ENCODE results near the gene SLC43A3.

Gene SLC43A3

GRCh38 chr11:57376095-57377090 lies 50.5 kb downstream of the SLC43A3 start:
- no peak for DNase-seq (ENCODE audit: low read depth, low spot score)
- in situ Hi-C loops (cut with HindIII; ENCODE audit: low sequenced_read_pairs): no loop called here
- H3K4me3 ChIP-seq (ENCODE audit: low read depth, low read length): no peak overlapping the region
- TF ChIP-seq, protein P1, sequence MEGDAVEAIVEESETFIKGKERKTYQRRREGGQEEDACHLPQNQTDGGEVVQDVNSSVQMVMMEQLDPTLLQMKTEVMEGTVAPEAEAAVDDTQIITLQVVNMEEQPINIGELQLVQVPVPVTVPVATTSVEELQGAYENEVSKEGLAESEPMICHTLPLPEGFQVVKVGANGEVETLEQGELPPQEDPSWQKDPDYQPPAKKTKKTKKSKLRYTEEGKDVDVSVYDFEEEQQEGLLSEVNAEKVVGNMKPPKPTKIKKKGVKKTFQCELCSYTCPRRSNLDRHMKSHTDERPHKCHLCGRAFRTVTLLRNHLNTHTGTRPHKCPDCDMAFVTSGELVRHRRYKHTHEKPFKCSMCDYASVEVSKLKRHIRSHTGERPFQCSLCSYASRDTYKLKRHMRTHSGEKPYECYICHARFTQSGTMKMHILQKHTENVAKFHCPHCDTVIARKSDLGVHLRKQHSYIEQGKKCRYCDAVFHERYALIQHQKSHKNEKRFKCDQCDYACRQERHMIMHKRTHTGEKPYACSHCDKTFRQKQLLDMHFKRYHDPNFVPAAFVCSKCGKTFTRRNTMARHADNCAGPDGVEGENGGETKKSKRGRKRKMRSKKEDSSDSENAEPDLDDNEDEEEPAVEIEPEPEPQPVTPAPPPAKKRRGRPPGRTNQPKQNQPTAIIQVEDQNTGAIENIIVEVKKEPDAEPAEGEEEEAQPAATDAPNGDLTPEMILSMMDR (IDR thresholded peaks at IDR 0.05; ENCODE audit: low read depth, low read length): no peak

GRCh38 chr11:57375490-57375889 lies 51.4 kb downstream of the SLC43A3 start:
- no peak for DNase-seq (ENCODE audit: low read depth, low spot score)
- no peak overlapping the region for H3K4me3 ChIP-seq (ENCODE audit: low read depth, low read length)
- TF ChIP-seq, protein P1 (IDR thresholded peaks at IDR 0.05; ENCODE audit: low read depth, low read length): no peak
- in situ Hi-C loops (cut with HindIII; ENCODE audit: low sequenced_read_pairs): no loop called here

DNA sequence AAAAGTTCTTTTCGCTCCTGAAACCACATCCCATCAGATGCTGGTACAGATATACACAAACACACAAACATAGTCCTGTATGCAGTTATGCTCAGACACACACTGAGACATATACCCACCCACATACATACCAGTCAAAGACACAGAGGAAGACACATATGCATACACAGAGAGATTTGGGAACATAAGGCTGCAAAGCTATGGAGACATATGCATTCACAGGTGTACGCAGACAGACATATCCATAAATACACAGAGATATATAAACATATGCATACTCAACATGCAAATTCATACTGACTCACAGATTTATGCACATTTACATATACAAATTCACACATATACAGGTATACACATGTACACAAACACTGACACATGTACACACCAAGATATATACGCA lies 52.0 kb downstream of the SLC43A3 start:
- in situ Hi-C loops (cut with HindIII; ENCODE audit: low sequenced_read_pairs): no loop called here
- TF ChIP-seq, protein P1 (IDR thresholded peaks at IDR 0.05; ENCODE audit: low read depth, low read length): no peak
- DNase-seq (ENCODE audit: low read depth, low spot score): no peak
- H3K4me3 ChIP-seq (ENCODE audit: low read depth, low read length): no peak overlapping the region

- no peak for DNase-seq (ENCODE audit: low read depth, low spot score)
- no peak overlapping the region for H3K4me3 ChIP-seq (ENCODE audit: low read depth, low read length)
- TF ChIP-seq, protein P1 (IDR thresholded peaks at IDR 0.05; ENCODE audit: low read depth, low read length): no peak
- in situ Hi-C loops (cut with HindIII; ENCODE audit: low sequenced_read_pairs): no loop called here
Observed at GRCh38 chr11:57373146-57373545, 53.8 kb downstream of the SLC43A3 start.

GRCh38 chr11:57370941-57371340 lies 56.0 kb downstream of the SLC43A3 start:
- no peak for DNase-seq (ENCODE audit: low read depth, low spot score)
- TF ChIP-seq, protein P1 (IDR thresholded peaks at IDR 0.05; ENCODE audit: low read depth, low read length): no peak
- in situ Hi-C loops (cut with HindIII; ENCODE audit: low sequenced_read_pairs): no loop called here
- no peak overlapping the region for H3K4me3 ChIP-seq (ENCODE audit: low read depth, low read length)

DNA sequence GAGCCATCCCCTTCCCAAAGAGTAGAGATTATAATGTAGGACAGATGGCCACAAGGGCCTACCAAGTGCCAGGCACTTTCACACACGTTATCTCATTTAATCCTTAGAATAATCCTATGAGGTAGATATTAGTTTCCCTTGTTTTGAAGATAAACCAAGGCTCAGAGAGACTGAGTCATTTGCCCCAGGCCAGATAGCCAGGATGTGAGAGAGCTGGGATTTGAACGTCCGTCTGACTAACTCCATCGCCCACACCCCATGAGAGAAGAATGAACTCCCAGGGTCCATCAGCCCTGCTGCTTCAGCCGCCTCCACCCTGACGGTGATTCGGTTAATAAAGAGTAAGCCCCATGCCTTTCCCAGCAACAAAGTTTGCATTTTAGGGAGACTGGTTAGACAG lies 56.7 kb downstream of the SLC43A3 start:
- TF ChIP-seq, protein P1 (IDR thresholded peaks at IDR 0.05; ENCODE audit: low read depth, low read length): no peak
- DNase-seq (ENCODE audit: low read depth, low spot score): no peak

More for the DNA sequence above, 56.7 kb downstream of the SLC43A3 start:
- H3K4me3 ChIP-seq (ENCODE audit: low read depth, low read length): no peak overlapping the region
- in situ Hi-C loops (cut with HindIII; ENCODE audit: low sequenced_read_pairs): no loop called here

Data from astrocyte of the spinal cord (primary cell).